SK-N-SH (cell line): ENCODE measurements around the gene TEAD1. TPM values are rescaled to one million over a fixed set of nuclear protein-coding genes. Genes with fewer than 3 reads are reported as not detected.

Source experiments
- CTCF ChIA-PET: fragments of 300-600, 350-600 bp; formaldehyde crosslinking; extraction: SDS; loops from one replicate; lab custom pipeline; 2021; lab: Yijun Ruan, JAX
- POLR2A ChIA-PET: fragments of 350-600 bp; sonication (Branson Sonifier 250); formaldehyde crosslinking; extraction: SDS; loops from one replicate; lab custom pipeline; 2020; ENCODE audit warnings: antibody characterized with exemption, inconsistent platforms; lab: Yijun Ruan, JAX
- DNase-seq: peaks from one replicate; pipeline ENCODE4 v3.0.0; 2012
- H2AFZ ChIP-seq: fragments of 200-600 bp; sonication (generic); 2 replicates; pipeline ENCODE4 v1.8.1; 2016; ENCODE audit warnings: antibody characterized with exemption, mild to moderate bottlenecking, low read depth
- H3F3A ChIP-seq: fragments of 200-600 bp; sonication (generic); replicated peaks from 2 replicates; pipeline ENCODE3; 2016; ENCODE audit warnings: antibody characterized with exemption, mild to moderate bottlenecking; ENCODE audit not compliant: insufficient read depth
- H3K27ac ChIP-seq, 2 experiments: fragments of 200-500 bp in 1 of 2; fragments of 200-600 bp in 1 of 2; sonication (Bioruptor generic) in 1 of 2; sonication (generic), shearing (Covaris generic) in 1 of 2; 2 replicates each; pipeline versions ENCODE4 v1.5.1 to v1.6.1; 2014 to 2016; ENCODE audit warnings: low read depth in 2 of 2, inconsistent platforms in 1 of 2, low read length in 1 of 2, mild to moderate bottlenecking in 1 of 2, mixed read lengths in 1 of 2
- H3K27me3 ChIP-seq: fragments of 200-600 bp; sonication (generic), shearing (Covaris generic); 2 replicates; pipeline ENCODE4 v1.6.1; 2016; ENCODE audit warnings: mixed run types; ENCODE audit not compliant: insufficient read depth
- H3K36me3 ChIP-seq, 2 experiments: fragments of 200-500 bp in 1 of 2; fragments of 200-600 bp in 1 of 2; sonication (Bioruptor generic) in 1 of 2; sonication (generic) in 1 of 2; replicated peaks in 1 of 2; 2 replicates each; pipeline versions ENCODE3 to v1.5.1; 2014 to 2016; ENCODE audit warnings: low read length in 1 of 2, mild to moderate bottlenecking in 1 of 2; ENCODE audit not compliant: insufficient read depth in 2 of 2, control insufficient read depth in 1 of 2
- H3K4me1 ChIP-seq, 2 experiments: fragments of 200-500 bp in 1 of 2; fragments of 200-600 bp in 1 of 2; sonication (Bioruptor generic) in 1 of 2; sonication (generic), shearing (Covaris generic) in 1 of 2; 2 replicates each; pipeline versions ENCODE4 v1.5.1 to v1.6.1; 2014 to 2016; ENCODE audit warnings: low read depth in 1 of 2, low read length in 1 of 2, mixed run types in 1 of 2; ENCODE audit not compliant: insufficient read depth in 2 of 2, control insufficient read depth in 1 of 2
- H3K4me2 ChIP-seq: fragments of 200-600 bp; sonication (generic), shearing (Covaris generic); 2 replicates; pipeline ENCODE4 v1.6.1; 2017; ENCODE audit warnings: mixed run types
- H3K4me3 ChIP-seq, 2 experiments: fragments of 200-500 bp in 1 of 2; fragments of 200-600 bp in 1 of 2; sonication (Bioruptor generic) in 1 of 2; sonication (generic), shearing (Covaris generic) in 1 of 2; 2 replicates each; pipeline versions ENCODE4 v1.5.1 to v1.8.1; 2014 to 2016; ENCODE audit warnings: low read depth in 2 of 2, inconsistent platforms in 1 of 2, low read length in 1 of 2, mild to moderate bottlenecking in 1 of 2, mixed read lengths in 1 of 2, moderate library complexity in 1 of 2
- H3K79me2 ChIP-seq: fragments of 200-600 bp; sonication (generic); 2 replicates; pipeline ENCODE4 v1.8.1; 2017; ENCODE audit warnings: mild to moderate bottlenecking; ENCODE audit not compliant: insufficient read depth
- H3K9ac ChIP-seq: fragments of 200-600 bp; sonication (generic); 2 replicates; pipeline ENCODE4 v1.6.1; 2017; ENCODE audit warnings: mixed run types
- H3K9me2 ChIP-seq: fragments of 200-600 bp; sonication (generic); 2 replicates; pipeline ENCODE4 v1.6.1; 2017; ENCODE audit warnings: mixed run types
- H3K9me3 ChIP-seq: fragments of 200-600 bp; sonication (generic); 2 replicates; pipeline ENCODE4 v1.6.1; 2017; ENCODE audit warnings: mixed run types, mild to moderate bottlenecking, moderate library complexity
- H4K20me1 ChIP-seq: fragments of 200-600 bp; sonication (generic); 2 replicates; pipeline ENCODE4 v1.6.1; 2017; ENCODE audit warnings: mild to moderate bottlenecking, mixed run types; ENCODE audit not compliant: insufficient read depth
- CHD2 ChIP-seq: fragments of 150-350 bp; IDR thresholded peaks from 2 replicates; pipeline ENCODE4 v1.6.1; 2018; ENCODE audit warnings: low read length; ENCODE audit not compliant: partially characterized antibody
- ELF1 ChIP-seq: IDR thresholded peaks from 2 replicates; pipeline ENCODE4 v1.4.0; 2012
- EZH2phosphoT487 ChIP-seq: fragments of 200-600 bp; sonication (generic); IDR thresholded peaks from 2 replicates; pipeline ENCODE4 v1.6.1; 2017; ENCODE audit warnings: low read depth, mixed run types, mild to moderate bottlenecking, antibody characterized with exemption, moderate library complexity, borderline replicate concordance
- FOSL2 ChIP-seq: IDR thresholded peaks from 2 replicates; pipeline ENCODE4 v1.4.0; 2012; ENCODE audit warnings: low read depth, mild to moderate bottlenecking, moderate library complexity, borderline replicate concordance
- FOXM1 ChIP-seq: IDR thresholded peaks from 2 replicates; pipeline ENCODE4 v1.4.0; 2012; ENCODE audit warnings: low read depth, mild to moderate bottlenecking
- GATA2 ChIP-seq: sonication (generic); formaldehyde crosslinking; IDR thresholded peaks from 2 replicates; pipeline ENCODE4 v1.5.0; 2020; ENCODE audit warnings: mild to moderate bottlenecking, missing genetic modification reagents
- MEF2A ChIP-seq: IDR thresholded peaks from 2 replicates; pipeline ENCODE4 v1.4.0; 2012; ENCODE audit warnings: low read depth, borderline replicate concordance
- MXI1 ChIP-seq: IDR thresholded peaks from 2 replicates; pipeline ENCODE4 v1.6.1; 2012; ENCODE audit warnings: mild to moderate bottlenecking, low read depth, low read length, improper control_type of control experiment
- POLR2AphosphoS5 ChIP-seq: IDR thresholded peaks from 2 replicates; pipeline ENCODE4 v1.6.1; 2012; ENCODE audit warnings: low read depth, low read length
- RAD21 ChIP-seq: IDR thresholded peaks from 2 replicates; pipeline ENCODE4 v1.6.1; 2012; ENCODE audit warnings: mild to moderate bottlenecking, low read length
- RCOR1 ChIP-seq: fragments of 150-350 bp; IDR thresholded peaks from 2 replicates; pipeline ENCODE4 v1.6.1; 2017; ENCODE audit warnings: antibody characterized with exemption, low read length
- RXRA ChIP-seq: IDR thresholded peaks from 2 replicates; pipeline ENCODE4 v1.4.0; 2012; ENCODE audit warnings: low read depth, mild to moderate bottlenecking, borderline replicate concordance
- SMC3 ChIP-seq: IDR thresholded peaks from 2 replicates; pipeline ENCODE4 v1.6.1; 2012; ENCODE audit warnings: low read depth, low read length, improper control_type of control experiment
- TAF1 ChIP-seq: IDR thresholded peaks from 2 replicates; pipeline ENCODE4 v1.6.1; 2012; ENCODE audit warnings: low read depth, mild to moderate bottlenecking, low read length, moderate library complexity, borderline replicate concordance
- YY1 ChIP-seq: IDR thresholded peaks from 2 replicates; pipeline ENCODE4 v1.4.0; 2012; ENCODE audit warnings: low read depth, mild to moderate bottlenecking
- WGBS: methylation state at CpG from one replicate; pipeline ENCODE4 v1.1.6; 2017; ENCODE audit warnings: low lambda C conversion rate; 5-methylcytosine and 5-hydroxymethylcytosine counted together
- polyA plus RNA-seq, 3 experiments: library from polyadenylated mRNA; depleted of rRNA; stranded (reverse); fragments of >200 nt; gene quantifications; 2 replicates each; pipeline ENCODE4 v1.2.3, GENCODE V29; 2012
- TF ChIP-seq, protein P1 (sequence below): fragments of 150-350 bp; IDR thresholded peaks from 2 replicates; pipeline ENCODE4 v1.6.1; 2017; ENCODE audit warnings: antibody characterized with exemption, low read length, low read depth, borderline replicate concordance
- TF ChIP-seq, protein P2 (sequence below): IDR thresholded peaks from 2 replicates; pipeline ENCODE4 v1.4.0; 2012; ENCODE audit warnings: low read depth
- TF ChIP-seq, protein P3 (sequence below): fragments of 150-350 bp; IDR thresholded peaks from 2 replicates; pipeline ENCODE4 v1.6.1; 2016; ENCODE audit warnings: mild to moderate bottlenecking, low read depth, low read length

TEAD1 gene
- polyA plus RNA-seq, 1 of the 3 experiments (the other 2 are of a cell fraction): 31.2 TPM

DNA sequence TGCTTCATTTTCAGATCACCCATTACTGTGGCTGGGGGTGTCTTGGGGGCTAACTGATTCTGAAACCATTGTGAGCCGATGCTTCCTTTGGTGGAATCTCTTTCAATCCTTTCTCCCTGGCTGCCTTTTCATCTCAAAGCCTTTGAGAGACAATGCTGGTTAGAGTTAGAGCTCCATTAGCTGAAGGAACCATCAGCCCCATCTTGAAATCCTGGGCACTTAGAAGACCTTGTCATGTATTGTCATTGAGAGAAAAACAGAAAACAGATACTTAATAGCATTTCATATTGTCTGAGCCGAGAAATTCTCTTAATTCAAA lies 6.7 kb downstream of the TEAD1 start (continued):
- TF ChIP-seq MEF2A: no peak

DNA sequence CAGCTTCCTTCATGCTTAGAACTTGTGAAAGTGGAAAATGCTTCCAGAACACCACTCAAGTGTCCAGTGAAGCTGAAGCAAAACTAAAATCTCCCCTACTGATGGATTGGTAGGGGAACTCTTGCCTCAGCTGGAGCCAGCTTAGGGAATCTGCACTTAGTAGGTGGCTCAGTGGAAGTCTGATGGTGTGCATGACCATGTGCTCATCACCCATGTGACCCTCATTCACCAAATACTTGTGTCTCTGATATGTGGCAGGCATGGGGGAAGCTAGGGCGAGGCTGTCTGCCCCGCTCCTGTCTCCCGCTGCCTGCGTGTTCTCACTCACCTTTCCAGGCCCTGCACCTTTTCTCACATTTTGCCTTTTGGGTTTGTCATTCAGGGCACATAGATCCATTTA lies 7.2 kb downstream of the TEAD1 start:
- no peaks in the 10 kb centered on the region for H3K9me2 ChIP-seq
- H3K27me3 ChIP-seq: no peaks in the 10 kb centered on the region
- peak overlapping the region; percentile 86; the same call in 1 of the 2 replicates for H3K4me2 ChIP-seq
- WGBS: 97% methylated on average over 4 of the region's 4 CpGs
- H3K9ac ChIP-seq: no peak overlapping the region; the same call in 1 of the 2 replicates
- peaks cover 8% of the 10 kb centered on the region in 2 experiments for H3K36me3 ChIP-seq
- DNase-seq: no peak
- CTCF ChIA-PET: interaction anchor here (1.3 to 4.1 kb wide), 6 partner anchors 10 to 393 kb away, joined by 3 to 21 read pairs (median 6); no protein-coding TSS in a partner anchor
- no peak overlapping the region for H3K4me3 ChIP-seq
- peaks cover 99% of the 10 kb centered on the region for H3K79me2 ChIP-seq
- no peaks in the 10 kb centered on the region for H3K9me3 ChIP-seq
- POLR2A ChIA-PET: interaction anchor here (1.5 to 2.2 kb wide), 2 partner anchors 131 to 134 kb away, joined by 6 to 7 read pairs; no protein-coding TSS in a partner anchor
- no peak overlapping the region for H2AFZ ChIP-seq
- H4K20me1 ChIP-seq: peaks cover 5% of the 10 kb centered on the region; the same call in 1 of the 2 replicates
- TF ChIP-seq CHD2 (no peak), FOXM1 (no peak), ELF1 (no peak), RCOR1 (no peak), MEF2A (no peak), YY1 (no peak), TAF1 (no peak)
- TF ChIP-seq, protein P1, sequence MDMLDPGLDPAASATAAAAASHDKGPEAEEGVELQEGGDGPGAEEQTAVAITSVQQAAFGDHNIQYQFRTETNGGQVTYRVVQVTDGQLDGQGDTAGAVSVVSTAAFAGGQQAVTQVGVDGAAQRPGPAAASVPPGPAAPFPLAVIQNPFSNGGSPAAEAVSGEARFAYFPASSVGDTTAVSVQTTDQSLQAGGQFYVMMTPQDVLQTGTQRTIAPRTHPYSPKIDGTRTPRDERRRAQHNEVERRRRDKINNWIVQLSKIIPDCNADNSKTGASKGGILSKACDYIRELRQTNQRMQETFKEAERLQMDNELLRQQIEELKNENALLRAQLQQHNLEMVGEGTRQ: no peak
- TF ChIP-seq, protein P2, sequence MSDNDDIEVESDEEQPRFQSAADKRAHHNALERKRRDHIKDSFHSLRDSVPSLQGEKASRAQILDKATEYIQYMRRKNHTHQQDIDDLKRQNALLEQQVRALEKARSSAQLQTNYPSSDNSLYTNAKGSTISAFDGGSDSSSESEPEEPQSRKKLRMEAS: no peak
- H3K27ac ChIP-seq: peak overlapping the region; percentile 90 to 95; a peak in 3 of 4 replicates
- H3K4me1 ChIP-seq: peaks cover 65% of the 10 kb centered on the region in 2 experiments
- H3F3A ChIP-seq: peaks cover 31% of the 10 kb centered on the region

DNA sequence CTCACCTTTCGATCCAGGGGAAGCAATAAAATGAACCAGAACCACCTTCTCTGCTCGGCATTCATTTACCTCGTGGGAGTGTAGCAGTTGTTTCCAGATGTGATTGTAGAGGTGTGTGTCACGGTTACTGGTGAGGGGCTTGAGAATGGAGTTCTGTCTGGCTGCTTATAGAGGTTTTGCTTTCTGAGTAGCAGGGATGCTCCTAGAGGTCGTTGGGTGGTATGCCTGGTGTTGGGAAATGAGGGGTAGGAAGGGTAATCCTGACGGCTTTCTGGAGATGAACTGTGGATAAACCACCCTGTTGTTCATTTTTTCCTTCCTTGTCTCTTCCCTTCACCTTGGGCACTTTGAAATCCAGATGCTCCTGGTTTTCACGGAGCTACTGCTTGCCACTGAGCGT lies 8.1 kb downstream of the TEAD1 start:
- peaks cover 5% of the 10 kb centered on the region; the same call in 1 of the 2 replicates for H4K20me1 ChIP-seq
- no peaks in the 10 kb centered on the region for H3K27me3 ChIP-seq
- CTCF ChIA-PET: interaction anchor here (0.6 to 4.1 kb wide), 5 partner anchors 9 to 351 kb away, joined by 3 to 21 read pairs (median 5); no protein-coding TSS in a partner anchor
- no peaks in the 10 kb centered on the region for H3K9me2 ChIP-seq
- no peak overlapping the region for H3K9ac ChIP-seq
- H3K4me2 ChIP-seq: 0 out of 2 replicates have a peak overlapping the region, but pooled peaks have one; percentile 9
- no peak for DNase-seq
- peaks cover 99% of the 10 kb centered on the region for H3K79me2 ChIP-seq
- no peaks in the 10 kb centered on the region for H3K9me3 ChIP-seq
- peaks cover 8% of the 10 kb centered on the region in 2 experiments for H3K36me3 ChIP-seq
- WGBS: 70% methylated on average over 8 of the region's 8 CpGs
- H3F3A ChIP-seq: peaks cover 34% of the 10 kb centered on the region
- H3K4me3 ChIP-seq: no peak overlapping the region
- POLR2A ChIA-PET: no interaction called here
- TF ChIP-seq MXI1: no peak
- no peak for TF ChIP-seq EZH2phosphoT487
- TF ChIP-seq, protein P3, sequence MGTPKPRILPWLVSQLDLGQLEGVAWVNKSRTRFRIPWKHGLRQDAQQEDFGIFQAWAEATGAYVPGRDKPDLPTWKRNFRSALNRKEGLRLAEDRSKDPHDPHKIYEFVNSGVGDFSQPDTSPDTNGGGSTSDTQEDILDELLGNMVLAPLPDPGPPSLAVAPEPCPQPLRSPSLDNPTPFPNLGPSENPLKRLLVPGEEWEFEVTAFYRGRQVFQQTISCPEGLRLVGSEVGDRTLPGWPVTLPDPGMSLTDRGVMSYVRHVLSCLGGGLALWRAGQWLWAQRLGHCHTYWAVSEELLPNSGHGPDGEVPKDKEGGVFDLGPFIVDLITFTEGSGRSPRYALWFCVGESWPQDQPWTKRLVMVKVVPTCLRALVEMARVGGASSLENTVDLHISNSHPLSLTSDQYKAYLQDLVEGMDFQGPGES: no peak
- no peak for TF ChIP-seq RXRA
- TF ChIP-seq RAD21: no peak
- no peak for TF ChIP-seq POLR2AphosphoS5
- no peak for TF ChIP-seq RCOR1
- TF ChIP-seq TAF1: no peak
- no peak for TF ChIP-seq SMC3
- TF ChIP-seq FOSL2: no peak
- no peak for TF ChIP-seq MEF2A
- TF ChIP-seq GATA2 (CRISPR knock-in tag): no peak
- TF ChIP-seq, all 33 proteins: peak for 0
- peaks cover 73 to 74% of the 10 kb centered on the region in 2 experiments for H3K4me1 ChIP-seq
- no peak overlapping the region for H2AFZ ChIP-seq
- H3K27ac ChIP-seq: peak overlapping the region; percentile 60 to 90; a peak in 2 of 4 replicates
